ENCODE data around the gene RAB40B. TPM values are rescaled to one million over a fixed set of nuclear protein-coding genes. Genes with fewer than 3 reads are reported as not detected.

The RAB40B gene
- total RNA-seq, 6 experiments from 2014 or later = 3.7 to 12.5 (median 9.3) TPM

- no peak overlapping the region for H3K4me3 ChIP-seq
- DNase-seq (no peak), ATAC-seq (no peak)
- no peak overlapping the region for H3K27ac ChIP-seq
- no peaks in the 10 kb centered on the region for H3K4me1 ChIP-seq
- intact Hi-C loops (cut with DNase I) = no loop called here
- peaks cover 0 to 44% (median 9%) of the 10 kb centered on the region in 4 donors for H3K36me3 ChIP-seq
- no peaks in the 10 kb centered on the region for H3K9me3 ChIP-seq
- H3K27me3 ChIP-seq = no peaks in the 10 kb centered on the region
- no peak for TF ChIP-seq POLR2A (IDR thresholded peaks at IDR 0.05)
- no peak for TF ChIP-seq CTCF (IDR thresholded peaks at IDR 0.05)
- WGBS (ENCODE audit: insufficient coverage, low coverage, low lambda C conversion rate, missing lambda C conversion rate) = no CpG with 5 or more reads among the region's 22 CpGs
Observed at GRCh38 chr17:82614095-82614631, 84.3 kb downstream of the RAB40B start.

- Histone ChIP-seq H3K9me3 (no peaks in the 10 kb centered on the region), H3K36me3 (peaks cover 0 to 37% (median 8%) of the 10 kb centered on the region in 4 donors), H3K4me1 (no peaks in the 10 kb centered on the region), H3K4me3 (no peak overlapping the region), H3K27me3 (no peaks in the 10 kb centered on the region), H3K27ac (no peak overlapping the region)
- intact Hi-C loops (cut with DNase I) = no loop called here
- peak in 2 of 4 donors; percentile 8 to 27 for ATAC-seq
- TF ChIP-seq CTCF (IDR thresholded peaks at IDR 0.05) = no peak
- TF ChIP-seq POLR2A (IDR thresholded peaks at IDR 0.05) = no peak
- 98% methylated on average over 11 of the region's 37 CpGs for WGBS (ENCODE audit: insufficient coverage, low coverage, low lambda C conversion rate, missing lambda C conversion rate)
- no peak for DNase-seq
Observed at GRCh38 chr17:82613283-82614094, 85.0 kb downstream of the RAB40B start.

GRCh38 chr17:82611140-82612058, 87.1 kb downstream of the RAB40B start:
- Histone ChIP-seq H3K27ac (no peak overlapping the region), H3K36me3 (peaks cover 0 to 22% (median 2%) of the 10 kb centered on the region in 4 donors)
- 87% methylated on average over 19 of the region's 21 CpGs for WGBS (ENCODE audit: insufficient coverage, low coverage, low lambda C conversion rate, missing lambda C conversion rate)

More at GRCh38 chr17:82611140-82612058, 87.1 kb downstream of the RAB40B start:
- Histone ChIP-seq H3K9me3 (no peaks in the 10 kb centered on the region), H3K27me3 (no peaks in the 10 kb centered on the region), H3K4me1 (no peaks in the 10 kb centered on the region), H3K4me3 (no peak overlapping the region)
- intact Hi-C loops (cut with DNase I) = no loop called here
- TF ChIP-seq POLR2A (IDR thresholded peaks at IDR 0.05) (no peak), CTCF (IDR thresholded peaks at IDR 0.05) (no peak)
- no peak for ATAC-seq
- DNase-seq = no peak

Data from right lobe of liver (tissue), 6 donors.